ENCODE measurements around the gene RNU6-1.

RNU6-1 gene

DNA sequence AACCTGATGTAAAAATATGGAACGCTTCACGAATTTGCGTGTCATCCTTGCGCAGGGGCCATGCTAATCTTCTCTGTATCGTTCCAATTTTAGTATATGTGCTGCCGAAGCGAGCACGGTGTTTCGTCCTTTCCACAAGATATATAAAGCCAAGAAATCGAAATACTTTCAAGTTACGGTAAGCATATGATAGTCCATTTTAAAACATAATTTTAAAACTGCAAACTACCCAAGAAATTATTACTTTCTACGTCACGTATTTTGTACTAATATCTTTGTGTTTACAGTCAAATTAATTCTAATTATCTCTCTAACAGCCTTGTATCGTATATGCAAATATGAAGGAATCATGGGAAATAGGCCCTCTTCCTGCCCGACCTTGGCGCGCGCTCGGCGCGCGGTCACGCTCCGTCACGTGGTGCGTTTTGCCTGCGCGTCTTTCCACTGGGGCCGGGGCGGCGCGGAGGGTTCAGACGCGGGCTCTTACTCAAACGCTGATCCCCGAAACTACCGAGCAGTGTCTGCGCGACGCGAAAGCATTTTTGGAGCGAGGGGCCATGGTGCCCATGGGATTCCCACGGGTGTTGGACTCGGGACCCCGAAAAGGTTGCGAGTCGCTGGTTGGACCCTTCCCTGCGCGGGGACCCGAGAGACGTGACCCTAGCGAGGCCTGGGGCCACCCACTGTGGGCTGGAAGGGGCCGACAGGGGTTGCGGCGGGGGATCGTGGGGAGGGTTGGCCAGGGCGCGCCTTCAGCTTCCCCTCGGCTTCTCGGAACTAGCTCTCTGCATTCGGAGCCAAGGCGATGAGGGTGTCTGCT is at the start of gene RNU6-1 (continued):
- TF ChIP-seq PRDM2 (tag by site-specific recombination; IDR thresholded peaks at IDR 0.05; ENCODE audit: borderline replicate concordance) (no peak), HOXD13 (CRISPR knock-in tag; IDR thresholded peaks at IDR 0.05; ENCODE audit: borderline replicate concordance) (no peak), ZBTB20 (tag by site-specific recombination; IDR thresholded peaks at IDR 0.05) (peak; percentile 88), ZNF37A (tag by site-specific recombination; IDR thresholded peaks at IDR 0.05) (no peak), ZNF555 (tag by site-specific recombination; conservative IDR thresholded peaks at IDR 0.05) (no peak), GLIS1 (tag by site-specific recombination; IDR thresholded peaks at IDR 0.05) (peak; percentile 57), ZNF10 (tag by site-specific recombination; IDR thresholded peaks at IDR 0.05) (0 out of 2 replicates have a peak, but pooled peaks have one; percentile 46), ZNF747 (tag by site-specific recombination; IDR thresholded peaks at IDR 0.05) (no peak), SP3 (tag by site-specific recombination; IDR thresholded peaks at IDR 0.05) (peak; percentile 61), KLF16 (tag by site-specific recombination; IDR thresholded peaks at IDR 0.05) (peak; percentile 90), ZNF184 (tag by site-specific recombination; IDR thresholded peaks at IDR 0.05) (peak; percentile 20; the same call in 1 of the 2 replicates), ZNF585B (tag by site-specific recombination; IDR thresholded peaks at IDR 0.05) (no peak), ZNF596 (tag by site-specific recombination; IDR thresholded peaks at IDR 0.05) (no peak), ZNF26 (tag by site-specific recombination; IDR thresholded peaks at IDR 0.05) (no peak), ZNF701 (tag by site-specific recombination; IDR thresholded peaks at IDR 0.05) (no peak), ZNF202 (tag by site-specific recombination; IDR thresholded peaks at IDR 0.05; ENCODE audit: borderline replicate concordance) (no peak), HOXC10 (CRISPR knock-in tag; IDR thresholded peaks at IDR 0.05) (no peak), ZNF174 (tag by site-specific recombination; IDR thresholded peaks at IDR 0.05) (no peak), ZFP37 (tag by site-specific recombination; IDR thresholded peaks at IDR 0.05) (peak; percentile 76), OVOL3 (tag by site-specific recombination; IDR thresholded peaks at IDR 0.05) (peak; percentile 57; the same call in 1 of the 2 replicates), ZNF777 (tag by site-specific recombination; IDR thresholded peaks at IDR 0.05; ENCODE audit: borderline replicate concordance) (no peak), HIC1 (tag by site-specific recombination; IDR thresholded peaks at IDR 0.05) (no peak), ZNF544 (tag by site-specific recombination; IDR thresholded peaks at IDR 0.05) (no peak)
- TF ChIP-seq, protein P1, sequence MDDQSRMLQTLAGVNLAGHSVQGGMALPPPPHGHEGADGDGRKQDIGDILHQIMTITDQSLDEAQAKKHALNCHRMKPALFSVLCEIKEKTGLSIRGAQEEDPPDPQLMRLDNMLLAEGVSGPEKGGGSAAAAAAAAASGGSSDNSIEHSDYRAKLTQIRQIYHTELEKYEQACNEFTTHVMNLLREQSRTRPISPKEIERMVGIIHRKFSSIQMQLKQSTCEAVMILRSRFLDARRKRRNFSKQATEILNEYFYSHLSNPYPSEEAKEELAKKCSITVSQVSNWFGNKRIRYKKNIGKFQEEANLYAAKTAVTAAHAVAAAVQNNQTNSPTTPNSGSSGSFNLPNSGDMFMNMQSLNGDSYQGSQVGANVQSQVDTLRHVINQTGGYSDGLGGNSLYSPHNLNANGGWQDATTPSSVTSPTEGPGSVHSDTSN (CRISPR knock-in tag; IDR thresholded peaks at IDR 0.05) = no peak
- TF ChIP-seq, protein P2, sequence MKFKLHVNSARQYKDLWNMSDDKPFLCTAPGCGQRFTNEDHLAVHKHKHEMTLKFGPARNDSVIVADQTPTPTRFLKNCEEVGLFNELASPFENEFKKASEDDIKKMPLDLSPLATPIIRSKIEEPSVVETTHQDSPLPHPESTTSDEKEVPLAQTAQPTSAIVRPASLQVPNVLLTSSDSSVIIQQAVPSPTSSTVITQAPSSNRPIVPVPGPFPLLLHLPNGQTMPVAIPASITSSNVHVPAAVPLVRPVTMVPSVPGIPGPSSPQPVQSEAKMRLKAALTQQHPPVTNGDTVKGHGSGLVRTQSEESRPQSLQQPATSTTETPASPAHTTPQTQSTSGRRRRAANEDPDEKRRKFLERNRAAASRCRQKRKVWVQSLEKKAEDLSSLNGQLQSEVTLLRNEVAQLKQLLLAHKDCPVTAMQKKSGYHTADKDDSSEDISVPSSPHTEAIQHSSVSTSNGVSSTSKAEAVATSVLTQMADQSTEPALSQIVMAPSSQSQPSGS (tag by site-specific recombination; IDR thresholded peaks at IDR 0.05; ENCODE audit: low read depth) = no peak
- TF ChIP-seq, protein P3, sequence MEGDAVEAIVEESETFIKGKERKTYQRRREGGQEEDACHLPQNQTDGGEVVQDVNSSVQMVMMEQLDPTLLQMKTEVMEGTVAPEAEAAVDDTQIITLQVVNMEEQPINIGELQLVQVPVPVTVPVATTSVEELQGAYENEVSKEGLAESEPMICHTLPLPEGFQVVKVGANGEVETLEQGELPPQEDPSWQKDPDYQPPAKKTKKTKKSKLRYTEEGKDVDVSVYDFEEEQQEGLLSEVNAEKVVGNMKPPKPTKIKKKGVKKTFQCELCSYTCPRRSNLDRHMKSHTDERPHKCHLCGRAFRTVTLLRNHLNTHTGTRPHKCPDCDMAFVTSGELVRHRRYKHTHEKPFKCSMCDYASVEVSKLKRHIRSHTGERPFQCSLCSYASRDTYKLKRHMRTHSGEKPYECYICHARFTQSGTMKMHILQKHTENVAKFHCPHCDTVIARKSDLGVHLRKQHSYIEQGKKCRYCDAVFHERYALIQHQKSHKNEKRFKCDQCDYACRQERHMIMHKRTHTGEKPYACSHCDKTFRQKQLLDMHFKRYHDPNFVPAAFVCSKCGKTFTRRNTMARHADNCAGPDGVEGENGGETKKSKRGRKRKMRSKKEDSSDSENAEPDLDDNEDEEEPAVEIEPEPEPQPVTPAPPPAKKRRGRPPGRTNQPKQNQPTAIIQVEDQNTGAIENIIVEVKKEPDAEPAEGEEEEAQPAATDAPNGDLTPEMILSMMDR (tag by site-specific recombination; IDR thresholded peaks at IDR 0.05) = no peak

Data from HEK293 (cell line).